ENCODE data around the gene ADGRG3. TPM values are rescaled to one million over a fixed set of nuclear protein-coding genes. Genes with fewer than 3 reads are reported as not detected.
A peak's percentile ranks its signal among the peaks of the same experiment; 100 is the strongest.

Gene ADGRG3
- total RNA-seq, 1 experiment from 2014 or later, result not detected

DNA sequence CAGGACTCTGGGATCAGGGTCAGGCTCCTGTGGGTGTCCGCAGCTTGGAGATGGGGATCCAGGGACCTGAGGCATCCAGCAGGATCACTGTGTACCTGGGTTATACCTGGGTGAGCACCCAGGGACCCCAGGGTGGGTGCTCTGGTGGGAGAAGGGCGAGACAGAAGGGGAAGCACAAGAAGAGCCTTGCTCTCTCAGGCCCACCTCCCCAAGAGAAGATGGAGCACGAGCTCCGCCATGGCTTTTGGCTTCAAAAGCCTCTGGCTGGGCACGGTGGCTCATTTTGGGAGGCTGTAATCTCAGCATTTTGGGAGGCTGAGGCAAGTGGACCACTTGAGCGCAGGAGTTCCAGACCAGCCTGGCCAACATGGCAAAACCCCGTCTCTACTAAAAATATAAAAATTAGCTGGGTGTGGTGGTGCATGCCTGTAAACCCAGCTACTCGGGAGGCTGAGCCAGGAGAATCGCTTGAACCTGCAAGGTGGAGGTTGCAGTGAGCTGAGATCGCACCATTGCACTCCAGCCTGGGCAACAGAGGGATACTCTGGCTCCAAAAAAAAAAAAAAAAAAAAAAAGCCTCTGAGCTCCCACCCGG lies 35.4 kb downstream of the ADGRG3 start:
- Mint-ChIP-seq H3K36me3 (ENCODE audit: insufficient read depth, unreplicated experiment) (no peaks in the 10 kb centered on the region), H3K27me3 (ENCODE audit: unreplicated experiment) (peaks cover 49% of the 10 kb centered on the region), H3K27ac (ENCODE audit: unreplicated experiment) (no peak overlapping the region), H3K4me3 (ENCODE audit: low read depth, unreplicated experiment) (no peak overlapping the region), H3K9me3 (ENCODE audit: low read depth, unreplicated experiment) (no peaks in the 10 kb centered on the region), H3K4me1 (ENCODE audit: low read depth, unreplicated experiment) (peaks cover 9% of the 10 kb centered on the region)
- CTCF ChIA-PET, result interaction anchor here (0.8 kb wide), 1 partner anchor 121 kb away, joined by 5 read pairs; no protein-coding TSS in a partner anchor
- TF ChIP-seq, protein P1, sequence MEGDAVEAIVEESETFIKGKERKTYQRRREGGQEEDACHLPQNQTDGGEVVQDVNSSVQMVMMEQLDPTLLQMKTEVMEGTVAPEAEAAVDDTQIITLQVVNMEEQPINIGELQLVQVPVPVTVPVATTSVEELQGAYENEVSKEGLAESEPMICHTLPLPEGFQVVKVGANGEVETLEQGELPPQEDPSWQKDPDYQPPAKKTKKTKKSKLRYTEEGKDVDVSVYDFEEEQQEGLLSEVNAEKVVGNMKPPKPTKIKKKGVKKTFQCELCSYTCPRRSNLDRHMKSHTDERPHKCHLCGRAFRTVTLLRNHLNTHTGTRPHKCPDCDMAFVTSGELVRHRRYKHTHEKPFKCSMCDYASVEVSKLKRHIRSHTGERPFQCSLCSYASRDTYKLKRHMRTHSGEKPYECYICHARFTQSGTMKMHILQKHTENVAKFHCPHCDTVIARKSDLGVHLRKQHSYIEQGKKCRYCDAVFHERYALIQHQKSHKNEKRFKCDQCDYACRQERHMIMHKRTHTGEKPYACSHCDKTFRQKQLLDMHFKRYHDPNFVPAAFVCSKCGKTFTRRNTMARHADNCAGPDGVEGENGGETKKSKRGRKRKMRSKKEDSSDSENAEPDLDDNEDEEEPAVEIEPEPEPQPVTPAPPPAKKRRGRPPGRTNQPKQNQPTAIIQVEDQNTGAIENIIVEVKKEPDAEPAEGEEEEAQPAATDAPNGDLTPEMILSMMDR (IDR thresholded peaks at IDR 0.05; ENCODE audit: unreplicated experiment), result no peak
- no peak for DNase-seq
- intact Hi-C loops (cut with micrococcal nuclease; ENCODE audit: unreplicated experiment), result no loop called here
- BruUV-seq (replicated peaks), result no TSS peak

- Mint-ChIP-seq H3K36me3 (ENCODE audit: insufficient read depth, unreplicated experiment) (no peaks in the 10 kb centered on the region), H3K4me1 (ENCODE audit: low read depth, unreplicated experiment) (peaks cover 9% of the 10 kb centered on the region), H3K4me3 (ENCODE audit: low read depth, unreplicated experiment) (no peak overlapping the region), H3K9me3 (ENCODE audit: low read depth, unreplicated experiment) (no peaks in the 10 kb centered on the region), H3K27me3 (ENCODE audit: unreplicated experiment) (peaks cover 54% of the 10 kb centered on the region), H3K27ac (ENCODE audit: unreplicated experiment) (peak overlapping the region; percentile 6)
- TF ChIP-seq, protein P1 (IDR thresholded peaks at IDR 0.05; ENCODE audit: unreplicated experiment), result no peak
- BruUV-seq (replicated peaks), result no TSS peak
- CTCF ChIA-PET, result interaction anchor here (0.5 to 0.8 kb wide), 2 partner anchors 10 to 121 kb away, joined by 4 to 5 read pairs; partner anchors contain the start of gene DRC7
- no peak for DNase-seq
- intact Hi-C loops (cut with micrococcal nuclease; ENCODE audit: unreplicated experiment), result no loop called here
Measured at GRCh38 chr16:57704011-57704904, 36.2 kb downstream of the ADGRG3 start.

DNA sequence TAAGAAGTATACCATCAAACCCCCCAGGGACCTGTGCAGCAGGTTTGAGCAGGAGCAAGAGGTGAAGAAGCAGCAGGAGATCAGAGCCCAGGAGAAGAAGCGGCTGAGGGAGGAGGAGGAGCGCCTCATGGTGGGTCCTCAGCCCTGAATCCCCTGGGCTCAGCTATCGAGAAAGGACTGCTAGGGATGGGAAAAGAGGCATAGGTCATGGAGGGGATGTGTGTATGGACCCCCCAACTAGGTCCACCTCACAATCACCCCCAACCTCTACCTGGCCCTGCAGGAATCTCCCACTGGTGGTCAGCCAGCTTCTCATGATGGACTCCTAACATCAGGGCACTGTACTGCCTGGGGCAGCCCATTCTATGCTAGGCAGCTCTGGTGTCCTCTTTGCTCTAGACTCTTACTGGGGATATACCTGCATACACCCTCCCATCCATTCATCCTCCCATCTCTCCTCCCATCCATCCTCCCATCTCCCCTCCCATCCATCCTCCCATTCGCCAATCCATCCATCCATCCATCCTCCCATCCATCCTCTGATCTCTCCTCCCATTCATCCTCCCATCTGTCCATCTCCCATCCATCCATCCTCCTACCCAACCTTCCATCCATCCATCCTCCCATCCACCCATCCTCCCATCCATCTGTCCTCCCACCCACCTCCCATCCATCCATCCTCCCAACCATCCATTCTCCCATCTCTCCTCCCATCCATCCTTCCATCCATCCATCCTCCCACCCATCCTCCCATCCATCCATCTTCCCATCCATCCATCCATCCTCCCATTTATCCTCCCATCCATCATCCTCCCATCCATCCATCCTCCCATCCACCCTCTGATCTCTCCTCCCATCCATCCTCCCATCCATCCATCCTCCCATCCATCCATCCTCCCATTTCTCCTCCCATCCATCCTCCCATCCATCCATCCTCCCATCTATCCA lies 37.1 kb downstream of the ADGRG3 start:
- CTCF ChIA-PET, result interaction anchor here (0.5 kb wide), 1 partner anchor 11 kb away, joined by 4 read pairs; the partner anchor contains the start of gene DRC7
- H3K36me3 Mint-ChIP-seq (ENCODE audit: insufficient read depth, unreplicated experiment), result no peaks in the 10 kb centered on the region
- no TSS peak for BruUV-seq (replicated peaks)
- no peak overlapping the region for H3K4me3 Mint-ChIP-seq (ENCODE audit: low read depth, unreplicated experiment)
- intact Hi-C loops (cut with micrococcal nuclease; ENCODE audit: unreplicated experiment), result no loop called here
- H3K9me3 Mint-ChIP-seq (ENCODE audit: low read depth, unreplicated experiment), result no peaks in the 10 kb centered on the region
- H3K27ac Mint-ChIP-seq (ENCODE audit: unreplicated experiment), result no peak overlapping the region
- H3K27me3 Mint-ChIP-seq (ENCODE audit: unreplicated experiment), result peaks cover 63% of the 10 kb centered on the region
- peaks cover 9% of the 10 kb centered on the region for H3K4me1 Mint-ChIP-seq (ENCODE audit: low read depth, unreplicated experiment)
- TF ChIP-seq, protein P1 (IDR thresholded peaks at IDR 0.05; ENCODE audit: unreplicated experiment), result no peak
- no peak for DNase-seq

GRCh38 chr16:57706717-57707116 lies 38.6 kb downstream of the ADGRG3 start:
- H3K4me3 Mint-ChIP-seq (ENCODE audit: low read depth, unreplicated experiment), result no peak overlapping the region
- CTCF ChIA-PET, result interaction anchor here (0.8 kb wide), 1 partner anchor 21 kb away, joined by 3 read pairs; no protein-coding TSS in a partner anchor
- DNase-seq, result no peak
- TF ChIP-seq, protein P1 (IDR thresholded peaks at IDR 0.05; ENCODE audit: unreplicated experiment), result no peak
- no peaks in the 10 kb centered on the region for H3K36me3 Mint-ChIP-seq (ENCODE audit: insufficient read depth, unreplicated experiment)
- H3K27ac Mint-ChIP-seq (ENCODE audit: unreplicated experiment), result no peak overlapping the region
- H3K27me3 Mint-ChIP-seq (ENCODE audit: unreplicated experiment), result peaks cover 78% of the 10 kb centered on the region
- H3K4me1 Mint-ChIP-seq (ENCODE audit: low read depth, unreplicated experiment), result peaks cover 9% of the 10 kb centered on the region
- no TSS peak for BruUV-seq (replicated peaks)
- no peaks in the 10 kb centered on the region for H3K9me3 Mint-ChIP-seq (ENCODE audit: low read depth, unreplicated experiment)
- intact Hi-C loops (cut with micrococcal nuclease; ENCODE audit: unreplicated experiment), result no loop called here

All from Calu3 (cell line).